Neural cell (in vitro differentiated cells): ENCODE results near the gene DNAAF1.

Experiments used
- EZH2 ChIP-seq: fragments of 200-600, 300-800 bp; shearing (Covaris generic), sonication (generic); IDR thresholded peaks from 2 replicates; pipeline ENCODE4 v1.6.1; 2014; ENCODE audit warnings: antibody characterized with exemption, low read length, borderline replicate concordance, mild to moderate bottlenecking; ENCODE audit not compliant: insufficient read depth, poor library complexity, severe bottlenecking
- MXI1 ChIP-seq: fragments of 450-650 bp; conservative IDR thresholded peaks from 2 replicates; pipeline ENCODE4 v1.6.1; 2014; ENCODE audit warnings: antibody characterized with exemption, mild to moderate bottlenecking; ENCODE audit not compliant: poor library complexity, severe bottlenecking
- POLR2AphosphoS5 ChIP-seq: IDR thresholded peaks from 2 replicates; pipeline ENCODE4 v1.6.1; 2012
- TAF1 ChIP-seq: IDR thresholded peaks from 2 replicates; pipeline ENCODE4 v1.6.1; 2012; ENCODE audit warnings: low read depth
- TF ChIP-seq, protein P1 (sequence below): fragments of 450-650 bp; IDR thresholded peaks from 2 replicates; pipeline ENCODE4 v1.5.1; 2014; ENCODE audit warnings: antibody characterized with exemption, mild to moderate bottlenecking, moderate library complexity; ENCODE audit not compliant: poor library complexity, severe bottlenecking

DNA sequence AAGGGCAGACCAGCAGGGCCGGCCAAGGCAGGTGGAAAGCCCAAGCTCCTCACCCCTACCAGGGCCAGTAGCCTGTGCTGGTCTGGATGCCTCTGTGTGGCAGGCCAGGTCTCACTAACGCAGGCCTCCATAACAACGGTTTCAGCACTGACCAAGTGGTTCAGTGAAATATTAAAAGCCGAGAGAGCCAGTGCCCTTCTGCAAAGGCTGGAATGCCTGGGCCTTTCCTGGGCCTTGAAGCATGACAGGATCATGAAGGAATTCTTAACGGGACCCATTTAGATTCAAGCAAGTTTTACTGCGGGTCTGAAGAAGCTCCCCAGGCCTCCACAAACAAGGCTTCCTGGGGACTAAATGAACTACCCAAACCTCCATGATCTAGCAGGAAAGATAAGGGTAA is 62.1 kb downstream of the DNAAF1 start:
- TF ChIP-seq, protein P1, sequence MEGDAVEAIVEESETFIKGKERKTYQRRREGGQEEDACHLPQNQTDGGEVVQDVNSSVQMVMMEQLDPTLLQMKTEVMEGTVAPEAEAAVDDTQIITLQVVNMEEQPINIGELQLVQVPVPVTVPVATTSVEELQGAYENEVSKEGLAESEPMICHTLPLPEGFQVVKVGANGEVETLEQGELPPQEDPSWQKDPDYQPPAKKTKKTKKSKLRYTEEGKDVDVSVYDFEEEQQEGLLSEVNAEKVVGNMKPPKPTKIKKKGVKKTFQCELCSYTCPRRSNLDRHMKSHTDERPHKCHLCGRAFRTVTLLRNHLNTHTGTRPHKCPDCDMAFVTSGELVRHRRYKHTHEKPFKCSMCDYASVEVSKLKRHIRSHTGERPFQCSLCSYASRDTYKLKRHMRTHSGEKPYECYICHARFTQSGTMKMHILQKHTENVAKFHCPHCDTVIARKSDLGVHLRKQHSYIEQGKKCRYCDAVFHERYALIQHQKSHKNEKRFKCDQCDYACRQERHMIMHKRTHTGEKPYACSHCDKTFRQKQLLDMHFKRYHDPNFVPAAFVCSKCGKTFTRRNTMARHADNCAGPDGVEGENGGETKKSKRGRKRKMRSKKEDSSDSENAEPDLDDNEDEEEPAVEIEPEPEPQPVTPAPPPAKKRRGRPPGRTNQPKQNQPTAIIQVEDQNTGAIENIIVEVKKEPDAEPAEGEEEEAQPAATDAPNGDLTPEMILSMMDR = no peak
- TF ChIP-seq TAF1 (no peak), EZH2 (no peak), POLR2AphosphoS5 (no peak), MXI1 (no peak)
